Measurements from ENCODE around the gene LARP6. TPM values are rescaled to one million over a fixed set of nuclear protein-coding genes. Genes with fewer than 3 reads are reported as not detected.

Gene LARP6
- polyA plus RNA-seq, 4 donors = 14.6 to 24.6 (median 18.6) TPM

DNA sequence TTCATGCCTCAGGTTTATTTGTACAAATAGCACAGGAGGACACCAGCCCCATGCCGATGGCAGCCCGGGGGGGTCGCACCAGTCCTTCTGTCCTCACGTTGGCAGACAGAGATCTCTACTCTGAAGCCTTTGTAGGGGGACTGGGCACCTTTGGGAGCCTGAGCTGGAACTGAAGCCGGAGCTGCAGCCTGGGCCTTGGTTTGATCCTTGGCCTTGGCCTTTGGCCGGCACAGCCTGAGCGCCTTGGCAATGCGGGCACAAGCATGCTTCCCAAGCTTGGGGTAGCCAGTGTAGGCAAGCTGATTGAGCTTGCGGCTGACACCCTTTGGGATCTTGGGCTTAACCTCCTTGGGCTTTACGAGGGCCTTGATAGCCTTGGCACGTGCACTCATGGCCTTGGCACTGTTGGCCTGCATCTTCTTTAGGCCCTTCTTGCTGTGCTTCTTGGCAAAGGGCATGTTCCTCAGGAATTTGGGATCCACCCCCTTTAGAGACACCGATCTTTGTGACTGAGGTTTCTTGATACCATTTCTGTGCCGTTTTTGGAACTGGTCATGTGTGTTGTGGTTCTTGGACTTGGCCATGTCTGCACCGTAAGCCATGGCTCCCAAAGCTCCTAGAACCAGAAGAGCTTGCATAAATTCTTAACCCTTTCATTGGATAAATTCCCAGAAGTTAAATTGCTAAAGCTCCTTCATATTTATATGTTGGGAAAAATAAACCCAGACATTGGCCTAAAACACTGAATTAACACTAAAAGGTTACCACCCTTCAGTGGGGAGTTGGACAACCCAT is 57.2 kb downstream of the LARP6 start:
- DNase-seq (ENCODE audit: low read depth in 4 of 4, low spot score in 3 of 4) = no peak

DNA sequence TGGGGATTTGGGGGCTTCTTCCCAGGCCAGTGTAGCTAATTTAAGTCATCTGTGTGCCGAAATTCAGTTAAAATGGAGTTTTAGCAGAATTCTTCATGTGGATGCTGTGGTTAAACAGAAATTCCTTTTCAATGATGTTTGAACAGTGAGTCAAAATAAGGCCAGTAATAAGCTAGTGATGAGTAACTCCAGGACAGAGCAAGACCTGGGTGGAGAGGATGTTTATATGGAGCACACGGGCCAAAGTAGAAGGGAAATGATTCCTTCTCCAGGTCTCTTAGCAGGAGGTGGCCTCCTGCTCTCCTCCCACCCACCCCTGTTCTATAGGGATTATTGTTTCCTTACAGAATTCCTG is 58.7 kb downstream of the LARP6 start:
- no peak for DNase-seq (ENCODE audit: low read depth in 4 of 4, low spot score in 3 of 4)

DNA sequence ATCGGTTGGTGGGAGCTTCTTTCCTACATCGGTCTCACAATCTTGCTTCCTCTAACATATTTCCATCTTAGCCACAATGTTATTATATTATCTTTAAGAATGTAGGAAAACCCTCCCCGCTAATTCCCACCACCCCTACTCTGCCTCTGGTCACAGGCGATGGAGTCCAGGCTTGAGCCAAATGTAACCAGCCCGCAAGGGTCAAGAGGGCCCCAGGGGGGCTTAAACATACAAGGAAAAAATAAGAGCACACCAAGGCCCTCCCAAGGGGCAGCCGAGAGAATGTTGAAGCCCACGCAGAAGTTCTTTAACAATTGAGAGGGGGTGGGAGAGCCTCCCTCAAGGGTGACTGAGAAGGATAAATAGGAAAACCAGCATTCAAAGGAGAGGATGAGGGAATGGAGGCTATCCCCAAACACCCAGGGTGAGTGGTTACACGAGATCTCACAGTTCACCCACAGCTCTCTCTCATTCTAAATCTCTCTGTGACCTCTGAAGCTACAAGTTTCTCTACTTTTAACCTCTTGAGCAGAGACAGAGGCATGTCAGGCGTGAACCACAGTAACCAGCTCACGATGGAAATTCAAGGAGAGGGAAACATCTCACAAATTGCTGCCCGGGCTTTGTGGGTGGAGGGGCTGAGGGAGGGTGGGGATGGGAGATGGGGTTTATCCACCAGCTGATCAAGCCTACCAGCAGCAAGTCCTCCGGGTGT is 59.2 kb downstream of the LARP6 start:
- DNase-seq (ENCODE audit: low read depth in 4 of 4, low spot score in 3 of 4) = no peak

DNA sequence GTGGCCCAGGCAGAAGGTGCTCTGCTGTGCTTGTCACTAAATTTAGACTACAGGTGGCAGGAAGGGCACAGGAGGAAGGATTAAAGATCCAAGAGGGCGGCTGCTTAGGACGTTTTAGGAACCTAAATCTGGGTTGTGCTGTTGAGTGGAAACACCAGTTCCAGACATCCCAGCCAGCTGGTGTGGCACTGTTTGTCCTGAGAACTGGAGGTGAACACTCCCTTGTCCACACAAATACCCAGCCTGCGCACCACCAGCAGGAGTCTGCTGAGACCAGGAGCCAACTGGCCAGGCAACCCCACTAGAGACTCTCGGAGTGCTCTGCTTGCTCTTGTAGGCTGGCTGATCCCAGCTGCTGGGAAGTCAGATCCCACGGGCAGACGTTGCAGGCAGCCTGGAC is 60.3 kb downstream of the LARP6 start:
- DNase-seq (ENCODE audit: low read depth in 4 of 4, low spot score in 3 of 4) = no peak

DNA sequence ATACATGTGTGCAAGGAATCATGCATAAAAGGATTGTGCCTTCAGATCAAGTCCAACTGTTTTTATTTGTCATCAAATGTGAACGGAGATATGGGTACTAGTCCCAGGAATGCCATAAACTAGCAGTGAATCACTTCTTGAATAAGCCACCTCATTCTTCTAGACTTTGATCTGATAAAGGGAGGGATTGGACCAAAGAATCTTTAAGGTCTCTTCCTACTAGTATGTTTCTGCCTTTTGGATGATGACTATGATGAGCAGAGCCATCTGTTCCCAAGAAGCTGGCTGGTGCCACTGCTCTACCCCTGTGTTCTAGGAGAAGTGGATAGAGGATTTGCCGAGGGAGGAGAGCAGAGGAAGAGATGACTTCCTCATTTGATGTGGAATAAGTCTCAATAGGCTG is 61.8 kb downstream of the LARP6 start:
- DNase-seq (ENCODE audit: low read depth in 4 of 4, low spot score in 3 of 4) = no peak

DNA sequence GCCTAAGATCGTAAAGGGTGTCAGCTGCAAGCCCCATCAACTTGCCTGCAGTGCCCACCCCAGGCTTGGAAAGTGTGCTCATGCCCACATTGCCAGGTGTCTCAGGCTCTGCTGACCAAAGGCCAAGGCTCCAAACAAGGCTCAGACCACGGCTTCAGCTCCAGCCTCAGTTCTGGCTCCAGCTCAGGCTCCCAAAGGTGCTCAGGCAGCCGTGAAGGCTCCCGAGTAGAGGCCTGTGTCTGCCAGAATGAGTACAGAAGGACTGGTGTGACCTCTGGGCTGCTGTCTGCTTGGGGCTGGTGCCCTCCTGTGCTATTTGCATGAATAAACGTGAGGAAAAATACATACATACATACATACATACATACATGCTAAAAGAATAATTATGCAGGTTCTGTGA is 62.7 kb downstream of the LARP6 start:
- no peak for DNase-seq (ENCODE audit: low read depth in 4 of 4, low spot score in 3 of 4)

DNA sequence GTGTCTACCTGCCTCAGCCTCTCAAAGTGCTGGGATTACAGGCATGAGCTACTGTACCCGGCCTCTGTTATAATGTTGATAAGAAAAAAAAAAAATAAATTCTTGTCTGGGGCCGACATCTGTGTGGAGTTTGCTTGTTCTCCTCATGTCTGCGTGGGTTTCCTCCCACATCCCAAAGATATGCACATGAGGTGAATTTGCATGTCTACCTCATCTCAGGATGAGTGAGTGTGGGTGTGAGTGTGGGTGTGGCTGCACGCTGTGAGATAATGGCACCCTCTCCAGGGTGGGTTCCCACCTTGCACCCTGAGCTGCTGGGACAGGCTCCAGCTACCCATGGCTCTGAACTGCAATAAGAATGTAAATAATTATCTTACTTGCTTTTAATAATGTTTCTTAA is 64.7 kb downstream of the LARP6 start:
- DNase-seq (ENCODE audit: low read depth in 4 of 4, low spot score in 3 of 4) = no peak

DNA sequence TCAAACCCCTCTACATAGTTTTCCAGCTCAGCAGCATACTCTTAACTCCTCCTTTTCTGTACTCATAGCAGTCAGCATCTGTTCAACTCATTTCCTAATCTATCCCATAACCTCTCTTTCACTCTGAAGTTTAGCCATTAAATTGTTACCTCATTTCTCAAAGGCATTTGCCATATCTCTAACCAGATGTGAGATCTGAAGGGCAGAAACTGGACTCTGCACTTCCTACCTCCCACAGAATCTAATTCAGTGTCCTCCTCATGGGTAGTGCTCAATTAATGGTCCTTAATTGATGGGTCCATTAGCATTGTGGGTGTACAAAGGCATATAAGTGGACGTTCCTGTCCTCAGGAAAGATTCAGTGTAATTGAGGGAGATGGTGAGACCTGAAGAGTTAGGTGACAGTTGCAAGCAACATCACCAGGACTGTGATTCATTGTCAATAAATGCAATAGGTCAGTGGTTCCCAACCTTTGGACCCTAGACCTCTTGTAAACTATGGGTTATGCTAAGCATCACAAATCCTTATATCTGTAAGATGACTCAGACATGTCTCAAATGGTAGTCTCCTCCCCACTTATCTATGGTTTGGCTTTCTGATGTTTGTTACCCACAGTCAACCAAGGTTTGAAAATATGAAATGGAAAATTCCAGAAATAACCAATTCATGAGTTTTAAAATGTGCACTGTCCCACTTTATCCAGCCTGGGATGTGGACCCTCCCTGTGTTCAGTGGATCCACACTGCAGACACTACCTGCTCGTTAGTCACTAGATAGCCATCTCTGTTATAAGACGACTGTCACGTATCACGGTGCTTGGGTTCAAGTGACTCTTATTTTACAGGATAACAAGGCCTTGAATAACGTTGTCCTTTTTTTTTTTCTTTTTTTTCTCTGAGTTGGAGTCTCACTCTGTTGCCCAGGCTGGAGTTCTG is 65.6 kb downstream of the LARP6 start:
- DNase-seq (ENCODE audit: low read depth in 4 of 4, low spot score in 3 of 4) = no peak

DNA sequence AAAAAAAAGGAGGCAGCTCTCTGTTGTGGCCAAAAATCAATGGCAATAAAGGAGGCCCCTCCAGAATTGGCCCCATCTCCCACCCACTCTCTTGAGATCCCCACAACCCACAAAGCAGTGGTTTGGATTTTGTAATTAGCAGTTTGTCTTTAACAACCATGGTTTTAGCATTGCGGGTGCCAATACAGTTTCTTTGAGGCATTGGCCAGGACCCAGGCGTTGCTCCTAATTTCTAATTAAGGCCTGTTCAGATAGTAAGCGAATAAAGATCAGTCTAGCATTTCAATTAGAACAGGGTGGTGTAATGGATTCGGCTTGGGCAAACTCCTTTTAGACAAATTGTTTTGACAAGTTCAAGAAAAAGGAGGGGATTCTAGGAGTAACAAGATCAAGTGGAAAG is 67.0 kb downstream of the LARP6 start:
- no peak for DNase-seq (ENCODE audit: low read depth in 4 of 4, low spot score in 3 of 4)

DNA sequence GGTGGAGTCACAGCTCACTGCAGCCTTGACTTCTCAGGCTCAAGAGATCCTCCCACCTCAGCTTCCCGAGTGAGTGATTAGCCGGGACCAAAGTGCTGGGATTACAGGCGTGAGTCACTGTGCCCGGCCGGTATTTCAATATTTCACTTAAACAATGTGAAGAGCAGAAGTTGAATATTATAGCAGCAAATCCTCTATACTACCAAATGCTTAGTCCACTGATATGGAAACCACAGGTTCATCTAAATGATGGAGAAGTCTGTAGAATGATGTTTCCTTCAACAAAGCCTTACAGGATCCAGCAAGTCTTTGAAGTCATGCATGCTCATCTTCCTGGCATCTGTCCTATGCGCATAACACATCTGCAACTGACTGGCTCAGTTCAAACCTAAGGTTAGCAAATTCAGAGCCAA is 70.3 kb downstream of the LARP6 start:
- no peak for DNase-seq (ENCODE audit: low read depth in 4 of 4, low spot score in 3 of 4)

DNA sequence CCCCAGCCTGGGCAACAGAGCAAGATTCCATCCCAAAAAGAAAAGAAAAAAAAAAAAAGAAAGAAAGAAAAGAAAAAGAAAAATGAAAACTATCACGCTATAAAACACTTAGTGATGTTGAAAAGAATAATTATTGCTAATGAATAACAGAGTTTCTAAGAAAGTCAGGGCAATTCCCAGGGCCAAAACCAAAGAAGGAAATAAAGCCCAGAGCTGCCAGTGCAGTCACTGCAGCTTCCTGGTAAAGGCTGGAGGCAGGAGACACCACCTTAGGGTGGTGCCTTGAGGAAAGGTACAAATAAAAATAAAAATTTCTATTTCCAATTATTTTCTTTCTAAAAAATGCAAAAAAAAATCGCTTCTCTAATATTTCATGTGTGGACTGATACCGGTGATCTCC is 70.9 kb downstream of the LARP6 start:
- DNase-seq (ENCODE audit: low read depth in 4 of 4, low spot score in 3 of 4) = no peak

DNA sequence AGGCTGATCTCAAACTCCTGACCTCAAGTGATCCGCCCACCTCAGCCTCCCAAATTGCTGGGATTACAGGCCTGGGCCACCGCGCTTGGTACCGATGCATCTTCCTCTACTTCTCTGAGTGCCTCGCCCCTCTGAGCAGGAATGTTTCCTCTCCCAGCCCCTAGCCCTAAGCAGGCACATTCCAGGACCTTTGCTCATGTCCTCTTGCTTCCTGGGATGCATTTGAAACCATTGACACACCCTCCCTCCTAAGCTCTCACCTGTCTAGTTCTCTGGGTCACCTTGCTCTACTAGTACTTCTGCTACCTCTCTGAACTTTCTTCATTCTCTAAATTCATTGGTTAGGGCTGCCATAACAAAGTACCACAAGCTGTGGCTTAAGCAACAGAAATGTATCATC is 72.7 kb downstream of the LARP6 start:
- DNase-seq (ENCODE audit: low read depth in 4 of 4, low spot score in 3 of 4) = no peak

Other genes with a start within 250 kb of the LARP6 start
- gene UACA, start 90.6 kb downstream of the LARP6 start, polyA plus RNA-seq (ENCODE audit: insufficient read length in 4 of 4) = 100 to 1,000 TPM in 2 of 4 donors, 10 to 100 TPM in 2; 85.9 to 117 (median 101) TPM
- 1 to 10 TPM; 6.5 to 9.4 (median 7.1) TPM for gene THAP10, start 38.3 kb upstream of the LARP6 start, polyA plus RNA-seq (ENCODE audit: insufficient read length in 4 of 4)
- gene LRRC49, start 38.7 kb upstream of the LARP6 start, polyA plus RNA-seq (ENCODE audit: insufficient read length in 4 of 4) = 10 to 100 TPM; 15.4 to 23.1 (median 16.4) TPM

All from left renal pelvis (tissue), 4 donors.